Caco-2 (cell line): ENCODE results near the gene SEMA4A. TPM values are rescaled to one million over a fixed set of nuclear protein-coding genes. Genes with fewer than 3 reads are reported as not detected.
"Not testable (repeated sequence)": the region's sequence is repeated elsewhere in the genome, so short reads cannot be mapped to it uniquely, and the experiment has no call there.

Experiments used
- BruUV-seq: library from RNA; stranded (reverse); fragments of 400-500 nt; replicated peaks from 2 replicates; lab custom pipeline; 2021; lab: Mats Ljungman, UMichigan
- CTCF ChIA-PET: fragments of 300-600 bp; sonication (Branson Sonifier 250); formaldehyde crosslinking; loops from one replicate; lab custom pipeline; 2022; ENCODE audit warnings: antibody characterized with exemption; lab: Charles Lee
- POLR2A ChIA-PET: fragments of 300-600 bp; sonication (Branson Sonifier 250); formaldehyde crosslinking; loops from one replicate; lab custom pipeline; 2022; ENCODE audit warnings: antibody characterized with exemption; lab: Charles Lee
- DNase-seq, 2 experiments: peaks; one replicate each; pipeline versions ENCODE4 v3.0.0 to v3.0.0-alpha.2; 2020 to 2022
- H3K27me3 ChIP-seq: replicated peaks from 2 replicates; pipeline ENCODE4 v1.6.0; 2011; ENCODE audit warnings: low read length; ENCODE audit not compliant: control insufficient read depth, insufficient read depth
- H3K36me3 ChIP-seq: 2 replicates; pipeline ENCODE4 v1.5.1; 2011; ENCODE audit warnings: low read length; ENCODE audit not compliant: control insufficient read depth, insufficient read depth
- H3K4me1 ChIP-seq: fragments of 250-450 bp; sonication (Bioruptor Pico); 2 replicates; pipeline ENCODE4 v1.5.1; 2020; ENCODE audit warnings: mild to moderate bottlenecking
- H3K4me3 ChIP-seq: 2 replicates; pipeline ENCODE4 v1.5.1; 2011; ENCODE audit warnings: low read depth, mild to moderate bottlenecking, control low read depth, low read length
- H3K9me3 ChIP-seq: fragments of 250-450 bp; sonication (Bioruptor Pico); 2 replicates; pipeline ENCODE4 v1.5.1; 2020; ENCODE audit warnings: mild to moderate bottlenecking, moderate library complexity
- H3K27ac Mint-ChIP-seq: one replicate; pipeline ENCODE4 v1.8.0; 2022; ENCODE audit warnings: mixed read lengths; ENCODE audit not compliant: unreplicated experiment
- H3K27me3 Mint-ChIP-seq: one replicate; pipeline ENCODE4 v1.8.0; 2022; ENCODE audit warnings: mixed read lengths; ENCODE audit not compliant: insufficient read depth, unreplicated experiment
- H3K36me3 Mint-ChIP-seq: one replicate; pipeline ENCODE4 v1.8.0; 2022; ENCODE audit warnings: mild to moderate bottlenecking, mixed read lengths; ENCODE audit not compliant: insufficient read depth, unreplicated experiment
- H3K4me1 Mint-ChIP-seq: one replicate; pipeline ENCODE4 v1.8.0; 2022; ENCODE audit warnings: low read depth, mixed read lengths; ENCODE audit not compliant: unreplicated experiment
- H3K4me3 Mint-ChIP-seq: one replicate; pipeline ENCODE4 v1.8.0; 2022; ENCODE audit warnings: mild to moderate bottlenecking, moderate library complexity, mixed read lengths; ENCODE audit not compliant: unreplicated experiment
- H3K9me3 Mint-ChIP-seq: one replicate; pipeline ENCODE4 v1.8.0; 2022; ENCODE audit warnings: mixed read lengths; ENCODE audit not compliant: unreplicated experiment
- intact Hi-C: fragments of 100-400 bp; cut with micrococcal nuclease; formaldehyde crosslinking; loops from one replicate; pipeline ENCODE4 v1.10.0; 2022; ENCODE audit not compliant: unreplicated experiment
- total RNA-seq: library from RNA; stranded (reverse); gene quantifications from 2 replicates; pipeline ENCODE4 v1.2.3, GENCODE V29; 2022
- TF ChIP-seq, protein P1 (sequence below), 2 experiments: fragments of 200-600 bp in 1 of 2; IDR thresholded peaks; 1 replicate in 1 of 2; 2 replicates in 1 of 2; pipeline versions ENCODE4 v1.5.1 to v1.8.0; 2011 to 2022; ENCODE audit warnings: antibody characterized with exemption in 1 of 2, control low read depth in 1 of 2, inconsistent platforms in 1 of 2, low read depth in 1 of 2, low read length in 1 of 2, mild to moderate bottlenecking in 1 of 2, moderate library complexity in 1 of 2; ENCODE audit not compliant: insufficient read depth in 1 of 2, severe bottlenecking in 1 of 2, unreplicated experiment in 1 of 2

The SEMA4A gene
- total RNA-seq, 1 experiment from 2014 or later = 0.52 TPM

- peaks cover 38% of the 10 kb centered on the region for H3K4me1 Mint-ChIP-seq
- TSS peak; percentile 8 for BruUV-seq
Measured at GRCh38 chr1:156118177-156118868, 35.1 kb upstream of the SEMA4A start.

DNA sequence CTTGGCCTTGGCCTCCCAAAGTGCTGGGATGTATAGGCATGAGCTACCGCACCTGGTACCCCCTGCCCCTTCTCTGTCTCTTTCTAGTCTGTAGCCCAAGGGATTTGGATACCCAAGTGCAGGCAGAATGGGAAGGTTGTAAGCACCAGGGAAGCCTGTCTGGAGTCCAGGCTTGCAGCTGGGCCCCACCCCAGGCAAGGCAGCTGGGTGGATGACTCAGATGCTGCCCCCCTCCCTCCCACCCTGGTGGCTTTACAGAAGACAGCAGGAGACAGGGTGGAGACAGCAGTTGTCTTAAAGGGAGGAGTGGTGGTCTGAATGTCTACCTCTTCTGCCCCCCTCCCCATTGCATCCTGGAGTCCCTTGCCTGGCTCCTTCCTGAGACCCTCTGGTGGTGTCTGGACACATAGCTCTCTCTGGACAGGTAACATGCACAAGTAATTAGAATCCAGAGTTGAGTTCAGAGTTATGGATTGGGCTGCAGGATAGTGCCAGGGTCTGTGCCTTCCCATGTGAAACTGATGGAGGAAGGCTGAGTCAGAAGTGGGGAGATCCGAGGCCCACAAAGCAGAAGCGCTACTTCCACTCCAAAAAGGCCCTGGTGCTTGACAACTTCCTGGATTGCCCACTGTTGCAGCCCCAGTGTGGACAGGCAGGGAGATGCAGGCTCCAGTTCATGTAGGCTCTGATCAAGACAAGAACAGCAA, 33.7 kb upstream of the SEMA4A start:
- Mint-ChIP-seq H3K27me3 (no peaks in the 10 kb centered on the region), H3K4me1 (peaks cover 44% of the 10 kb centered on the region), H3K4me3 (no peak overlapping the region), H3K36me3 (peaks cover 26% of the 10 kb centered on the region), H3K9me3 (no peaks in the 10 kb centered on the region), H3K27ac (peak overlapping the region; percentile 56)
- Histone ChIP-seq H3K4me3 (no peak overlapping the region), H3K36me3 (peaks cover 4% of the 10 kb centered on the region), H3K9me3 (no peaks in the 10 kb centered on the region), H3K27me3 (no peaks in the 10 kb centered on the region), H3K4me1 (peaks cover 70% of the 10 kb centered on the region)
- no TSS peak for BruUV-seq
- intact Hi-C loops = no loop called here
- CTCF ChIA-PET = interaction anchor here (1.6 to 5.9 kb wide), 2 partner anchors 10 to 24 kb away, joined by 3 to 43 read pairs; no protein-coding TSS in a partner anchor
- TF ChIP-seq, protein P1, sequence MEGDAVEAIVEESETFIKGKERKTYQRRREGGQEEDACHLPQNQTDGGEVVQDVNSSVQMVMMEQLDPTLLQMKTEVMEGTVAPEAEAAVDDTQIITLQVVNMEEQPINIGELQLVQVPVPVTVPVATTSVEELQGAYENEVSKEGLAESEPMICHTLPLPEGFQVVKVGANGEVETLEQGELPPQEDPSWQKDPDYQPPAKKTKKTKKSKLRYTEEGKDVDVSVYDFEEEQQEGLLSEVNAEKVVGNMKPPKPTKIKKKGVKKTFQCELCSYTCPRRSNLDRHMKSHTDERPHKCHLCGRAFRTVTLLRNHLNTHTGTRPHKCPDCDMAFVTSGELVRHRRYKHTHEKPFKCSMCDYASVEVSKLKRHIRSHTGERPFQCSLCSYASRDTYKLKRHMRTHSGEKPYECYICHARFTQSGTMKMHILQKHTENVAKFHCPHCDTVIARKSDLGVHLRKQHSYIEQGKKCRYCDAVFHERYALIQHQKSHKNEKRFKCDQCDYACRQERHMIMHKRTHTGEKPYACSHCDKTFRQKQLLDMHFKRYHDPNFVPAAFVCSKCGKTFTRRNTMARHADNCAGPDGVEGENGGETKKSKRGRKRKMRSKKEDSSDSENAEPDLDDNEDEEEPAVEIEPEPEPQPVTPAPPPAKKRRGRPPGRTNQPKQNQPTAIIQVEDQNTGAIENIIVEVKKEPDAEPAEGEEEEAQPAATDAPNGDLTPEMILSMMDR (IDR thresholded peaks at IDR 0.05; ENCODE audit: insufficient read depth in 1 of 2, low read depth in 1 of 2, low read length in 1 of 2, severe bottlenecking in 1 of 2, unreplicated experiment in 1 of 2) = no peak
- no peak for DNase-seq
- POLR2A ChIA-PET = interaction anchor here (0.6 to 0.7 kb wide), 2 partner anchors 9 to 13 kb away, joined by 4 to 5 read pairs; no protein-coding TSS in a partner anchor

More at GRCh38 chr1:156118177-156118868, 35.1 kb upstream of the SEMA4A start:
- H3K9me3 Mint-ChIP-seq = no peaks in the 10 kb centered on the region
- H3K9me3 ChIP-seq = no peaks in the 10 kb centered on the region
- intact Hi-C loops = no loop called here
- no peaks in the 10 kb centered on the region for H3K27me3 Mint-ChIP-seq
- H3K4me3 ChIP-seq = peak overlapping the region; percentile 12; the same call in 1 of the 2 replicates
- H3K4me3 Mint-ChIP-seq = peak overlapping the region; percentile 62
- H3K4me1 ChIP-seq = peaks cover 66% of the 10 kb centered on the region
- H3K36me3 Mint-ChIP-seq = peaks cover 22% of the 10 kb centered on the region
- peaks cover 4% of the 10 kb centered on the region for H3K36me3 ChIP-seq
- ChIA-PET POLR2A (interaction anchor here (0.6 kb wide), 1 partner anchor 32 kb away, joined by 4 read pairs; no protein-coding TSS in a partner anchor), CTCF (interaction anchor here (1.4 to 5.9 kb wide), 2 partner anchors 11 to 20 kb away, joined by 3 to 43 read pairs; no protein-coding TSS in a partner anchor)
- peak in 1 of 2 experiments; percentile 61 for DNase-seq
- peak overlapping the region; percentile 70 for H3K27ac Mint-ChIP-seq
- H3K27me3 ChIP-seq = no peaks in the 10 kb centered on the region
- TF ChIP-seq, protein P1 (IDR thresholded peaks at IDR 0.05; ENCODE audit: insufficient read depth in 1 of 2, low read depth in 1 of 2, low read length in 1 of 2, severe bottlenecking in 1 of 2, unreplicated experiment in 1 of 2) = no peak

DNA sequence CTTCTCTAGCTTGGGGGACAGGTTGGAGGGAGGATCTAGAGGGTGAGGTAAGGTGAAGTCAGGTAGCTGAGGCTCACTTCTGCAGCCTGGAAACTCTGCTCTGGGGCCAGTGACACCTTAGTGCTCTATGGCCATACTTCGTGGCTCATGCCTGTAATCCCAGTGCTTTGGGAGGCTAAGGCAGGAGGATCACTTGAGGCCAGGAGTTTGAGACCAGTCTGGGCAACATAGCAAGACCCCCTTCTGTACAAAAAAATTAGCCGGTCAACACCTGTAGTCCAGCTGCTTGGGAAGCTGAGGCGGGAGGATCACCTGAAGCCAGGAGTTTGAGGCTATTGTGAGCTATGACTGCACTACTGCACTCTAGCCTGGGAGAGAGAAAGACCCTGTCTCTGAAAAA, 33.1 kb upstream of the SEMA4A start:
- intact Hi-C loops = no loop called here
- no peaks in the 10 kb centered on the region for H3K27me3 Mint-ChIP-seq
- Histone ChIP-seq H3K9me3 (no peaks in the 10 kb centered on the region), H3K4me3 (no peak overlapping the region), H3K27me3 (no peaks in the 10 kb centered on the region), H3K36me3 (peaks cover 4% of the 10 kb centered on the region), H3K4me1 (peaks cover 77% of the 10 kb centered on the region)
- H3K27ac Mint-ChIP-seq = peak overlapping the region; percentile 56
- H3K36me3 Mint-ChIP-seq = peaks cover 26% of the 10 kb centered on the region
- no TSS peak for BruUV-seq
- no peak for DNase-seq
- H3K9me3 Mint-ChIP-seq = no peaks in the 10 kb centered on the region
- CTCF ChIA-PET = interaction anchor here (0.7 to 5.9 kb wide), 3 partner anchors 9 to 31 kb away, joined by 3 to 43 read pairs (median 4); no protein-coding TSS in a partner anchor
- POLR2A ChIA-PET = no interaction called here
- TF ChIP-seq, protein P1 (IDR thresholded peaks at IDR 0.05; ENCODE audit: insufficient read depth in 1 of 2, low read depth in 1 of 2, low read length in 1 of 2, severe bottlenecking in 1 of 2, unreplicated experiment in 1 of 2) = no peak
- H3K4me1 Mint-ChIP-seq = peaks cover 51% of the 10 kb centered on the region
- no peak overlapping the region for H3K4me3 Mint-ChIP-seq

- H3K9me3 ChIP-seq, intact Hi-C loops, H3K4me3 Mint-ChIP-seq, H3K27ac Mint-ChIP-seq, BruUV-seq, POLR2A ChIA-PET, DNase-seq, H3K4me3 ChIP-seq, H3K27me3 Mint-ChIP-seq, H3K9me3 Mint-ChIP-seq, H3K27me3 ChIP-seq, H3K36me3 ChIP-seq: not testable (repeated sequence)
- H3K4me1 ChIP-seq = peaks cover 81% of the 10 kb centered on the region
- Mint-ChIP-seq H3K36me3 (peaks cover 26% of the 10 kb centered on the region), H3K4me1 (peaks cover 49% of the 10 kb centered on the region)
- CTCF ChIA-PET = interaction anchor here (0.7 to 1.6 kb wide), 2 partner anchors 25 to 30 kb away, joined by 3 to 4 read pairs; no protein-coding TSS in a partner anchor
Measured at GRCh38 chr1:156121005-156121404, 32.4 kb upstream of the SEMA4A start.
